GM21723 (cell line): ENCODE data around the gene RGS9.

ENCODE experiments used
- ATAC-seq: cut with Tn5 transposase; IDR thresholded peaks from one replicate; pipeline ENCODE4 v1.9.1; 2021; ENCODE audit warnings: mild to moderate bottlenecking, moderate library complexity; ENCODE audit not compliant: unreplicated experiment

The RGS9 gene

GRCh38 chr17:65249774-65250173 is 112.6 kb downstream of the RGS9 start:
- no peak for ATAC-seq

GRCh38 chr17:65254166-65254565 is 117.0 kb downstream of the RGS9 start:
- ATAC-seq = no peak

- ATAC-seq = no peak
These were observed 122.1 kb downstream of the RGS9 start for GRCh38 chr17:65259281-65259680.

GRCh38 chr17:65259696-65260485 is 122.7 kb downstream of the RGS9 start:
- ATAC-seq = no peak

GRCh38 chr17:65260626-65261025 is 123.5 kb downstream of the RGS9 start:
- ATAC-seq = no peak

GRCh38 chr17:65261152-65261551 is 124.0 kb downstream of the RGS9 start:
- ATAC-seq = no peak

- ATAC-seq = no peak
These were observed 124.8 kb downstream of the RGS9 start for GRCh38 chr17:65261682-65262636.

- ATAC-seq = no peak
These were observed 128.1 kb downstream of the RGS9 start for GRCh38 chr17:65265276-65265675.

- ATAC-seq = no peak
These were observed 131.7 kb downstream of the RGS9 start for GRCh38 chr17:65268832-65269231.

- ATAC-seq = no peak
These were observed 133.5 kb downstream of the RGS9 start for GRCh38 chr17:65270499-65271253.

GRCh38 chr17:65271296-65271695 is 134.1 kb downstream of the RGS9 start:
- no peak for ATAC-seq
